Heart right ventricle (tissue), 16 donors: Measurements from ENCODE around the gene LRRC25. TPM values are rescaled to one million over a fixed set of nuclear protein-coding genes. Genes with fewer than 3 reads are reported as not detected.

Experiments used
- ATAC-seq, 8 donors: fragments of 200-7000 bp; cut with Tn5 transposase; one replicate each; pipeline ENCODE4 v1.9.1; 2020; ENCODE audit warnings: mild to moderate bottlenecking in 8 of 8, moderate library complexity in 8 of 8, moderate number of reproducible peaks in 1 of 8
- DNase-seq, 2 donors: peaks; one replicate each; pipeline ENCODE4 v3.0.0-alpha.2; 2020
- H3K27ac ChIP-seq, 10 donors: fragments of 200-600 bp; sonication (generic) in 2 of 10; one replicate each; pipeline versions ENCODE4 v1.5.0 to v1.8.0; 2020 to 2022; ENCODE audit warnings: mild to moderate bottlenecking in 3 of 10
- H3K27me3 ChIP-seq, 7 donors: fragments of 200-600 bp; one replicate each; pipeline ENCODE4 v1.8.0; 2021 to 2022; ENCODE audit warnings: mild to moderate bottlenecking in 2 of 7
- H3K36me3 ChIP-seq, 9 donors: fragments of 200-600 bp; sonication (generic) in 1 of 9; one replicate each; pipeline versions ENCODE4 v1.5.0 to v1.8.0; 2020 to 2022; ENCODE audit warnings: mild to moderate bottlenecking in 2 of 9
- H3K4me1 ChIP-seq, 9 donors: fragments of 200-600 bp; sonication (generic) in 1 of 9; one replicate each; pipeline versions ENCODE4 v1.5.0 to v1.8.0; 2020 to 2022; ENCODE audit warnings: mild to moderate bottlenecking in 4 of 9
- H3K4me3 ChIP-seq, 10 donors: fragments of 200-600 bp; sonication (generic) in 2 of 10; one replicate each; pipeline versions ENCODE4 v1.5.0 to v1.8.0; 2020 to 2022; ENCODE audit warnings: mild to moderate bottlenecking in 7 of 10, moderate library complexity in 2 of 10
- H3K9me3 ChIP-seq, 11 donors: fragments of 200-600 bp in 10 of 11; sonication (generic) in 2 of 11; one replicate each; pipeline versions ENCODE4 v1.5.0 to v1.8.0; 2013 to 2022; ENCODE audit warnings: mild to moderate bottlenecking in 2 of 11, control low read depth in 1 of 11, moderate library complexity in 1 of 11
- WGBS, 2 donors: extraction: QIAGEN DNeasy Blood & Tissue Kit; methylation state at CpG; one replicate each; pipeline ENCODE4 v1.1.7; 2013; ENCODE audit warnings: inconsistent platforms in 1 of 2; 5-methylcytosine and 5-hydroxymethylcytosine counted together
- intact Hi-C, 10 donors: fragments of 100-400 bp; cut with DNase I; formaldehyde crosslinking; loops; one replicate each; pipeline versions ENCODE4 v1.11.1 to v1.14.2; 2022
- polyA plus RNA-seq, 2 donors: library from polyadenylated mRNA; stranded (reverse); fragments of 200-250 nt; gene quantifications; one replicate each; pipeline ENCODE4 v1.2.3, GENCODE V29; 2013
- total RNA-seq, 10 donors: library from RNA; stranded (reverse); fragmentation: NEBNext Ultra II Directional in 3 of 10; extraction: Animal tissue kit (Norgen Biotek cat#: 25700) in 3 of 10; gene quantifications; one replicate each; pipeline versions ENCODE4 v1.2.1 to v1.2.4, GENCODE V29; 2021 to 2023
- TF ChIP-seq, protein P1 (sequence below), 9 donors: fragments of 200-600 bp; sonication (generic) in 2 of 9; IDR thresholded peaks; one replicate each; pipeline versions ENCODE4 v1.5.0 to v1.8.0; 2021 to 2022; ENCODE audit warnings: antibody characterized with exemption in 9 of 9, mild to moderate bottlenecking in 5 of 9, moderate library complexity in 1 of 9
- donor health status: Arrhythmogenic right ventricular cardiomyopathy.
- donor health status: ischemic (EF 13 %, LVEDD 7.1; RV severe dilation, severe dysfunction).
- donor health status: healthy with polysubstance abuse.
- donor health status: DM: no; HTN: yes; CAD: no.
- donor health status: DM: no; HTN: no; CAD: no.
- donor health status: ischemic (EF 25% LVEDD 6.9; RV normal size, moderate dysfunction).
- donor health status: ischemic (EF 25% LVEDD 5.7; RV mildly dilated, moderate dysfunction).
- donor health status: healthy.
- donor health status: DM: yes; HTN: yes; CAD: no.
- donor health status: Ischemic cardiomyopathy.
- donor health status: ischemic (EF 35%, LVEDD 5.7; RV mildly dilated, moderate dysfunction).
- donor health status: nonischemic (EF 11% LVEDD 7.7; RV severe dilation, severe dysfunction).
- donor health status: DM: yes; HTN: yes; CAD: no.
- donor health status: PGD.
- donor health status: ischemic (EF 29% LVEDD 5.4; RV normal size, mild dysfunction).
- donor health status: nonischemic (EF 23%, LVEDD 6.1; RV moderate dilation, normal function).

The LRRC25 gene
- total and polyA plus RNA-seq, 12 donors: 0.57 to 13.3 (median 1.8) TPM

DNA sequence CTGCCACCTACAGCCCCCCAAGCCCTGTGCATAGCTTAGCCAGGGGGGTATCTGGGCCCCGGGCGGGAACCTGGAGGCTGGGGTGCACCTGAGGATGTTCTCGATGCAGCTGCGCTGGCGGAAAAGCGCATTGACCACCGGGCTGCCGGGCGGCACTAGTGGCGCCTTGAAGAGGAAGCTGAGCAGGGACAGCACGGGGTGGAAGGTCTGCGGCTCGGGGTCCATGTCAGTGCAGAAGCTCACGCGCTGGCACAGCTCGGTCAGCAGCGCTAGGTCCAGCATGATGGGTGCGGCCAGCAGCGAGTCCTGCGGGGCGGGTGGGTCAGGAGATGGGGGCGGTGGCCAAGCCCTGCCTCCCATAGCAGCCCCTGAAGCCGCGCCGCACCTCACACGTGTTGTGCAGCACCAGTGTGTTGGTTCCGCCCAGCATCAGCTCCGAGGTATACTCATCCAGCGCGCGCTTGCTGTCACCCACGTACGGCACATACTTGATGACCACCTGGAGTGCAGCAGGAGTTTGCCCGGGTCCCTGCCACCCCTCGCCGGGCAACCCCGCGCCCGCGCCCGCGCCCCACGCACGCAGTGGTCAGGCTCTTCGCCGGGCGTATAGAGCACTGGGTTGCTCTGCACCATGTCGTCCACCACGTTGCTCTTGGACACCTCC is 37.9 kb upstream of the LRRC25 start:
- DNase-seq (no peak), ATAC-seq (no peak)
- peaks cover 0 to 29% (median 0%) of the 10 kb centered on the region in 9 donors for H3K36me3 ChIP-seq
- peaks cover 0 to 23% (median 0%) of the 10 kb centered on the region in 7 donors for H3K27me3 ChIP-seq
- TF ChIP-seq, protein P1, sequence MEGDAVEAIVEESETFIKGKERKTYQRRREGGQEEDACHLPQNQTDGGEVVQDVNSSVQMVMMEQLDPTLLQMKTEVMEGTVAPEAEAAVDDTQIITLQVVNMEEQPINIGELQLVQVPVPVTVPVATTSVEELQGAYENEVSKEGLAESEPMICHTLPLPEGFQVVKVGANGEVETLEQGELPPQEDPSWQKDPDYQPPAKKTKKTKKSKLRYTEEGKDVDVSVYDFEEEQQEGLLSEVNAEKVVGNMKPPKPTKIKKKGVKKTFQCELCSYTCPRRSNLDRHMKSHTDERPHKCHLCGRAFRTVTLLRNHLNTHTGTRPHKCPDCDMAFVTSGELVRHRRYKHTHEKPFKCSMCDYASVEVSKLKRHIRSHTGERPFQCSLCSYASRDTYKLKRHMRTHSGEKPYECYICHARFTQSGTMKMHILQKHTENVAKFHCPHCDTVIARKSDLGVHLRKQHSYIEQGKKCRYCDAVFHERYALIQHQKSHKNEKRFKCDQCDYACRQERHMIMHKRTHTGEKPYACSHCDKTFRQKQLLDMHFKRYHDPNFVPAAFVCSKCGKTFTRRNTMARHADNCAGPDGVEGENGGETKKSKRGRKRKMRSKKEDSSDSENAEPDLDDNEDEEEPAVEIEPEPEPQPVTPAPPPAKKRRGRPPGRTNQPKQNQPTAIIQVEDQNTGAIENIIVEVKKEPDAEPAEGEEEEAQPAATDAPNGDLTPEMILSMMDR (IDR thresholded peaks at IDR 0.05): no peak
- peaks cover 11 to 59% (median 38%) of the 10 kb centered on the region in 9 donors for H3K4me1 ChIP-seq
- H3K27ac ChIP-seq: no peak overlapping the region
- 95 to 96% methylated on average over 45 to 49 of the region's 49 CpGs for WGBS, 2 donors
- H3K4me3 ChIP-seq: no peak overlapping the region
- intact Hi-C loops: no loop called here
- H3K9me3 ChIP-seq: no peaks in the 10 kb centered on the region

DNA sequence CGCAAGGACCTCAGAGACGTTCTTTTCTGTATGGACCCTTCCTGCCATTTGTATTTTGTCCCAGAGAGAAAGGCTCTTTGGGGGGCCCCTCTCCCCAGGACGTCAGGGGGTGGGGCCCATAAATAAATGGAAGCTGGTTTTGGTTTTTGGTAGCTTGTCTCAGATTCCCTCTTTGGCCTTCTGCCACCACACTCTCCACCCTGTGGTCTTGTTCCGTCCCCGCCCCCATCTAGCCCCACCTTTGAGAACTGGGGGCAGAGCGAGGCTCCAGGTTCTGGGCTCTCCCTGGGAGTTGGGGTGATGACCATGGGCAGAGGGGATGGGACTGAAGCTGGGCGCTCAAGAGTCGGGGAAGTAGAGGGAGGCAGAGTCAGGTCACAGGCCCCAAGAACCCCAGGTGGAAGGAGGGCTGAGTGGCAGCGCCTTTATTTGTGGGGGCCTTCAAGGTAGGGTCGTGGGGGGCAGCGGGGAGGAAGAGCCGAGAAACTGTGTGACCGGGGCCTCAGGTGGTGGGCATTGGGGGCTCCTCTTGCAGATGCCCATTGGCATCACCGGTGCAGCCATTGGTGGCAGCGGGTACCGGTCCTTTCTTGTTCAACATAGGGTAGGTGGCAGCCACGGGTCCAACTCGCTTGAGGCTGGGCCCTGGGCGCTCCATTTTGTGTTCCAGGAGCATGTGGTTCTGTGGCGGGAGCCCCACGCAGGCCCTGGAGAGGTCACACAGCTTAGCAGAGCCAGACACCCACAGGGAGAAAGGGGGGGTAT is 37.2 kb upstream of the LRRC25 start:
- no peak for DNase-seq
- WGBS, 2 donors: 90% methylated on average over 20 to 21 of the region's 21 CpGs

DNA sequence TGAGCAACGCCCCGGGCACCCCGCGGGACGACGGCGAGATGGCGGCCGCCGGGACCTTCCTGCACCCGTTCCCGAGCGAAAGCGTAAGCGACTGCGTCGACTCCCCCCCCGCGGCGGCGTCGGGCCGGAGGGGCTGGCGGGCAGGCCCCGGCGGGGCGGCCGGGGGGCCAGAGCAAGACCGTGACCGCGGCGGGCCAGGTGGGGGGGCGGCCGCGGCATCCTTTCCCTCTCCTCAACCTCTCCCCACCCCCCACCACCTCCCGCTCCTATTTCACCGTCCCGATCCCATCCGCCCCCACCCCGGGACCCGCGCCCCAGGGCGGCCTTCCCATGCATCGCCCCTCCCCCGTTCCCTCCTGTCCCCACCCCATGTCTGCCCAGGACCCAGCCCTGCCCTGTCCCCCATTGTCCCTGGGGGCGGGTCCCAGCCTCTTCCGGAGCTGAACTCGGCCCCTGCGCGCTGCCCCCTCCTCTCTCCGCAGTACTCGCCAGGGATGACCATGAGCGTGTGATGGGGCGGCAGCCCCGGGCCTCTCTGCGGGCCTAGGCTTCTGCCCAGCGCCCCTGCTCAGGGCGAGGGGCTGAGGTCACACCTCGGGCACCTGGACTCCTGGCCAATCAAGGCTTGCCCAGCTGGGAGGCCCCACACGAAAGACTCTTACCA is 36.4 kb upstream of the LRRC25 start:
- ATAC-seq: no peak
- TF ChIP-seq, protein P1 (IDR thresholded peaks at IDR 0.05): no peak
- H3K27ac ChIP-seq: peak overlapping the region in 7 of 10 donors; percentile 32 to 62 (median 44)
- peak overlapping the region in 9 of 10 donors; percentile 10 to 57 (median 51) for H3K4me3 ChIP-seq
- H3K36me3 ChIP-seq: peaks cover 0 to 29% (median 0%) of the 10 kb centered on the region in 9 donors
- no peaks in the 10 kb centered on the region for H3K9me3 ChIP-seq
- DNase-seq: no peak
- intact Hi-C loops: no loop called here
- 17 to 23% methylated on average over 37 to 59 of the region's 60 CpGs for WGBS, 2 donors
- peaks cover 0 to 23% (median 0%) of the 10 kb centered on the region in 7 donors for H3K27me3 ChIP-seq
- H3K4me1 ChIP-seq: peaks cover 20 to 70% (median 46%) of the 10 kb centered on the region in 9 donors

More for the DNA sequence above, 37.2 kb upstream of the LRRC25 start:
- Histone ChIP-seq H3K36me3 (peaks cover 0 to 29% (median 0%) of the 10 kb centered on the region in 9 donors), H3K4me1 (peaks cover 14 to 65% (median 42%) of the 10 kb centered on the region in 9 donors), H3K27me3 (peaks cover 0 to 23% (median 0%) of the 10 kb centered on the region in 7 donors), H3K4me3 (peak overlapping the region in 3 of 10 donors; percentile 51 to 57 (median 53)), H3K9me3 (no peaks in the 10 kb centered on the region), H3K27ac (peak overlapping the region in 4 of 10 donors; percentile 32 to 62 (median 46))
- no peak for ATAC-seq
- intact Hi-C loops: no loop called here
- TF ChIP-seq, protein P1 (IDR thresholded peaks at IDR 0.05): no peak
